CD4-positive, alpha-beta T cell (primary cell): Measurements from ENCODE around the gene DCDC2. TPM values are rescaled to one million over a fixed set of nuclear protein-coding genes. Genes with fewer than 3 reads are reported as not detected.
"Not testable (repeated sequence)": the region's sequence is repeated elsewhere in the genome, so short reads cannot be mapped to it uniquely, and the experiment has no call there.

ENCODE experiments used
- ATAC-seq: fragments of 200-7000 bp; cut with Tn5 transposase; one replicate; pipeline ENCODE4 v1.10.0; 2022; ENCODE audit warnings: mild to moderate bottlenecking; ENCODE audit not compliant: poor library complexity
- CTCF ChIA-PET: fragments of 350-600 bp; sonication (Branson Sonifier 250); formaldehyde crosslinking; loops from one replicate; lab custom pipeline; 2021; ENCODE audit warnings: antibody characterized with exemption, inconsistent platforms; lab: Charles Lee
- POLR2A ChIA-PET: fragments of 350-600 bp; sonication (Branson Sonifier 250); formaldehyde crosslinking; loops from one replicate; lab custom pipeline; 2021; ENCODE audit warnings: antibody characterized with exemption, inconsistent platforms; lab: Charles Lee
- DNase-seq, 14 experiments: peaks; one replicate each; pipeline ENCODE4 v3.0.0-alpha.2; 2013 to 2020; ENCODE audit warnings: mixed read lengths in 2 of 14
- H3K27ac ChIP-seq, 2 donors: one replicate each; pipeline versions ENCODE4 v1.5.1 to v1.7.0; 2013; ENCODE audit warnings: low read length in 2 of 2, low read depth in 1 of 2, mild to moderate bottlenecking in 1 of 2
- H3K27me3 ChIP-seq, 2 experiments: 1 replicate in 1 of 2; 2 replicates in 1 of 2; pipeline versions ENCODE4 v1.6.1 to v1.7.0; 2013; ENCODE audit warnings: low read length in 2 of 2, control low read depth in 1 of 2, mild to moderate bottlenecking in 1 of 2, moderate library complexity in 1 of 2; ENCODE audit not compliant: insufficient read depth in 2 of 2, control insufficient read depth in 1 of 2
- H3K36me3 ChIP-seq: one replicate; pipeline ENCODE4 v1.6.1; 2013; ENCODE audit warnings: low read length, control low read depth; ENCODE audit not compliant: insufficient read depth
- H3K4me1 ChIP-seq: one replicate; pipeline ENCODE4 v1.6.1; 2013; ENCODE audit warnings: low read length, control low read depth; ENCODE audit not compliant: insufficient read depth
- H3K4me3 ChIP-seq: one replicate; pipeline ENCODE4 v1.5.1; 2013; ENCODE audit warnings: mild to moderate bottlenecking, low read length, moderate library complexity
- H3K9me3 ChIP-seq, 2 experiments: 1 replicate in 1 of 2; 2 replicates in 1 of 2; pipeline versions ENCODE4 v1.6.1 to v1.7.0; 2013; ENCODE audit warnings: low read length in 2 of 2, mild to moderate bottlenecking in 2 of 2, control low read depth in 1 of 2, moderate library complexity in 1 of 2; ENCODE audit not compliant: control insufficient read depth in 1 of 2, insufficient read depth in 1 of 2
- H3K27ac Mint-ChIP-seq: one replicate; pipeline ENCODE4 v1.8.0; 2020; ENCODE audit warnings: mixed read lengths
- H3K27me3 Mint-ChIP-seq: one replicate; pipeline ENCODE4 v1.8.0; 2021; ENCODE audit warnings: mixed read lengths
- H3K36me3 Mint-ChIP-seq: one replicate; pipeline ENCODE4 v1.8.0; 2021; ENCODE audit warnings: low read depth, mixed read lengths
- H3K4me1 Mint-ChIP-seq: one replicate; pipeline ENCODE4 v1.8.0; 2021; ENCODE audit warnings: low read depth, mixed read lengths
- H3K4me3 Mint-ChIP-seq: one replicate; pipeline ENCODE4 v1.8.0; 2020; ENCODE audit warnings: mild to moderate bottlenecking, mixed read lengths
- H3K9me3 Mint-ChIP-seq: one replicate; pipeline ENCODE4 v1.8.0; 2020; ENCODE audit warnings: mixed read lengths
- intact Hi-C, 2 experiments: fragments of 100-400 bp; cut with DNase I in 1 of 2; cut with micrococcal nuclease in 1 of 2; formaldehyde crosslinking; loops; one replicate each; pipeline versions ENCODE4 v1.15.1 to v1.9.0; 2023 to 2025; cut with DNase I, micrococcal nuclease
- total RNA-seq, 174 experiments: library from RNA in 2 of 174; stranded (reverse) in 2 of 174; gene quantifications; one replicate each; pipeline ENCODE4 v1.2.3 and lab custom pipeline; 2021 to 2026
- TF ChIP-seq, protein P1 (sequence below): fragments of 200-600 bp; IDR thresholded peaks from one replicate; pipeline ENCODE4 v1.8.0; 2022; ENCODE audit warnings: antibody characterized with exemption, mild to moderate bottlenecking

DCDC2 gene
- total RNA-seq, 2 experiments from 2014 or later: 0.05 TPM; not detected in 1

DNA sequence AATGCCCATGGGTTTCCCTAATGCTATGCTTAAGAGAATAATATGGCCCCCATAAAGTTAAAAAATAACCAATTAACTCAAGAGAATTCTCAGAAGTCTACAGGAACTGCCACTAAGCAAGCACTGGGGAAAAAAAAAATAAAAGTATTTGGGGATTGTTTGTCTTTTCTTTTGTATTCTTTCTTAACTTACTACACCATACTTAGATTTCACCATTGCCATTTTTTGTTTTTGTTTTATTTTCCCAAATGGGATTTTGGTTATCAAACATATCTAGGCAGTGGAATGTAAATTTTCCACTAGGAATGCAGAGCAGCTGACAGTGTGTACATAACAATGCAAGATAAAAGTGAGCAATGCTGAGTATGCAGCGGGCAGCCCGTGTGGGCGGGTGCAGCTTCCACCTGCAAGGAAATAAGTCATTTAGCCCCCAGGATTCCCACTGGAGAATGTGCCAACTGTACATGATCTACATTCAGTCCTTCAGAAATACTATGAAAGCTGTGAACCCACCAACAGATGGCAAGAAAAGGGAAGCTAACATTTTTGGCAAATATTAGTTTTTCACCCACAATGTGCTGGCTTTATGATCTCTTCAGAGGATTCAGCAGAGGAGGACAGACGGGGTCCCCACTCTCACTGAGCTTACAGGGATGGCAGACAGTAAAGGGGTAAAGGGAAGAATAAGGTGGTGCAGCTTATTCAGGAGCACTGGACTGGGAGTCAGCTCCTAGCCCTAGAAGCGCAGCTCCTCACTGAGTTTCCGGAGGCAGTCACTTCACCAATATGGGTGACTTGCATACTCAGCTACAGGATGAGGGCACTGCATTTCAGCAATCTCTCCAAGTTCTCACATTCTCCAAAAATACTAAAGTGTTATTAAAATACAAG is 44.4 kb downstream of the DCDC2 start:
- intact Hi-C loops: no loop called here
- Histone ChIP-seq H3K4me3 (no peak overlapping the region), H3K4me1 (no peaks in the 10 kb centered on the region), H3K36me3 (no peaks in the 10 kb centered on the region), H3K27ac (no peak overlapping the region), H3K9me3 (peaks cover 0 to 6% of the 10 kb centered on the region in 2 experiments), H3K27me3 (peaks cover 8 to 10% of the 10 kb centered on the region in 2 experiments)
- no peak for ATAC-seq
- TF ChIP-seq, protein P1, sequence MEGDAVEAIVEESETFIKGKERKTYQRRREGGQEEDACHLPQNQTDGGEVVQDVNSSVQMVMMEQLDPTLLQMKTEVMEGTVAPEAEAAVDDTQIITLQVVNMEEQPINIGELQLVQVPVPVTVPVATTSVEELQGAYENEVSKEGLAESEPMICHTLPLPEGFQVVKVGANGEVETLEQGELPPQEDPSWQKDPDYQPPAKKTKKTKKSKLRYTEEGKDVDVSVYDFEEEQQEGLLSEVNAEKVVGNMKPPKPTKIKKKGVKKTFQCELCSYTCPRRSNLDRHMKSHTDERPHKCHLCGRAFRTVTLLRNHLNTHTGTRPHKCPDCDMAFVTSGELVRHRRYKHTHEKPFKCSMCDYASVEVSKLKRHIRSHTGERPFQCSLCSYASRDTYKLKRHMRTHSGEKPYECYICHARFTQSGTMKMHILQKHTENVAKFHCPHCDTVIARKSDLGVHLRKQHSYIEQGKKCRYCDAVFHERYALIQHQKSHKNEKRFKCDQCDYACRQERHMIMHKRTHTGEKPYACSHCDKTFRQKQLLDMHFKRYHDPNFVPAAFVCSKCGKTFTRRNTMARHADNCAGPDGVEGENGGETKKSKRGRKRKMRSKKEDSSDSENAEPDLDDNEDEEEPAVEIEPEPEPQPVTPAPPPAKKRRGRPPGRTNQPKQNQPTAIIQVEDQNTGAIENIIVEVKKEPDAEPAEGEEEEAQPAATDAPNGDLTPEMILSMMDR: no peak
- H3K36me3 Mint-ChIP-seq: no peaks in the 10 kb centered on the region
- no peak overlapping the region for H3K27ac Mint-ChIP-seq
- ChIA-PET CTCF (no interaction called here), POLR2A (no interaction called here)
- H3K27me3 Mint-ChIP-seq: peaks cover 31% of the 10 kb centered on the region
- DNase-seq: no peak
- no peaks in the 10 kb centered on the region for H3K4me1 Mint-ChIP-seq
- no peak overlapping the region for H3K4me3 Mint-ChIP-seq
- peaks cover 6% of the 10 kb centered on the region for H3K9me3 Mint-ChIP-seq

DNA sequence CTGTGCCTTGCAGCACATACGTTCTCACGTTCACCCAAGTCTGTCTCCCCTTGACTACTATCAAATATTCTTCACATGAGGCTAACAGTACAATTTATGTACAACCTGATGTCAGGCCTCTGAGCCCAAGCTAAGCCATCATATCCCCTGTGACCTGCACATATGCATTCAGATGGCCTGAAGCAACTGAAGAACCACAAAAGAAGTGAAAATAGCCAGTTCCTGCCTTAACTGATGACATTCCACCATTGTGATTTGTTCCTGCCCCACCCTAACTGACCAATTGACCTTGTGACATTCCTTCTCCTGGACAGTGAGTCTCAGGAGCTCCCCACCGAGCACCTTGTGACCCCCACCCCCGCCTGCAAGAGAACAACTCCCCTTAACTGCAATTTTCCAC is 46.1 kb downstream of the DCDC2 start:
- H3K27ac ChIP-seq, H3K9me3 Mint-ChIP-seq, H3K27ac Mint-ChIP-seq, H3K36me3 Mint-ChIP-seq, H3K27me3 ChIP-seq, H3K36me3 ChIP-seq, CTCF ChIA-PET, intact Hi-C loops, H3K4me1 Mint-ChIP-seq, DNase-seq, POLR2A ChIA-PET, ATAC-seq, H3K4me3 ChIP-seq, H3K4me1 ChIP-seq, H3K4me3 Mint-ChIP-seq, H3K9me3 ChIP-seq: not testable (repeated sequence)
- peaks cover 40% of the 10 kb centered on the region for H3K27me3 Mint-ChIP-seq

DNA sequence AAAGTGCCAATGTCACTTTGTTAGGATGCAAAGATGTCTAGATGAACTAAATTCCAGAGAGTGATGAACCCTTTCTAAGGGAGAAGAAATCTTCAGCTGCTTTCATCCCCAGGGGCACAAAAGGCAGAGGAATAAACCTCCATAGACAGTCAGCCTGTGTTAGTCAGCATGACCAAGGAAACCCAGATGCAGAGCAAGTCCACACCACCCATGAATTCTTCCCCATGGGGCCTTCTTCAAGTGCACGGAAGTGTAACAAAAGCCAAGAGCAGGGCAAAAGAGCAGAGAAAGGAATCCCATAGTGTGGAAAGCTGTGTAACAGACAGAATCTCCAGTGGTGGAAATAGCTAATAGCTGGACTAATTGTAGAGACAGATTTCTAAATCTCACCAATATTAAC is 50.0 kb downstream of the DCDC2 start:
- Mint-ChIP-seq H3K9me3 (peaks cover 6% of the 10 kb centered on the region), H3K36me3 (no peaks in the 10 kb centered on the region), H3K4me1 (no peaks in the 10 kb centered on the region), H3K27ac (no peak overlapping the region), H3K27me3 (peaks cover 16% of the 10 kb centered on the region), H3K4me3 (no peak overlapping the region)
- no peak for DNase-seq
- no peak for ATAC-seq
- CTCF ChIA-PET: no interaction called here
- H3K27me3 ChIP-seq: no peaks in the 10 kb centered on the region
- no peaks in the 10 kb centered on the region for H3K4me1 ChIP-seq
- H3K36me3 ChIP-seq: no peaks in the 10 kb centered on the region
- intact Hi-C loops: no loop called here
- no peak overlapping the region for H3K27ac ChIP-seq
- peaks cover 0 to 6% of the 10 kb centered on the region in 2 experiments for H3K9me3 ChIP-seq
- H3K4me3 ChIP-seq: no peak overlapping the region
- TF ChIP-seq, protein P1: no peak
- POLR2A ChIA-PET: no interaction called here
